HPDE6-E6E7 (cell line): ENCODE data around the gene DUSP16.
"Not testable (repeated sequence)": the region's sequence is repeated elsewhere in the genome, so short reads cannot be mapped to it uniquely, and the experiment has no call there.

Source experiments
- DNase-seq: peaks from one replicate; pipeline ENCODE4 v3.0.0; 2011; ENCODE audit warnings: missing footprints; ENCODE audit errors: extremely low spot score

Gene DUSP16

DNA sequence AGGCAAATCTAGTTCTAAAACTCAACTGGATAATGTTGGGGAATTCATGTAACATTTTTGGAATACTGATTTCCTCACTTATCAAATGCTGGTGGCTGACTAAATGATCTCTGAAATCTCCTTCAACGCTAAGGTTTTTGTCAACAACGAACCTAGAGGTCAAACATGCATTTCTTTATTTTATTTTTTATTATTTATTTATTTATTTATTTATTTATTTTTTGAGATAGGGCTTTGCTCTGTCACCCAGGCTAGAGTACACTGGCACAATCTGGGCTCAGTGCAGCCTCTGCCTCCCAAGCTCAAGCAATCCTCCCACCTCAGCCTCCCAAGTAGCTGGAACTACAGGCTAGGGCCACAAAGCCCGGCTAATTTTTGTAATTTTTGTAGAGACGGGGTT is 64.5 kb downstream of the DUSP16 start:
- no peak for DNase-seq

DNA sequence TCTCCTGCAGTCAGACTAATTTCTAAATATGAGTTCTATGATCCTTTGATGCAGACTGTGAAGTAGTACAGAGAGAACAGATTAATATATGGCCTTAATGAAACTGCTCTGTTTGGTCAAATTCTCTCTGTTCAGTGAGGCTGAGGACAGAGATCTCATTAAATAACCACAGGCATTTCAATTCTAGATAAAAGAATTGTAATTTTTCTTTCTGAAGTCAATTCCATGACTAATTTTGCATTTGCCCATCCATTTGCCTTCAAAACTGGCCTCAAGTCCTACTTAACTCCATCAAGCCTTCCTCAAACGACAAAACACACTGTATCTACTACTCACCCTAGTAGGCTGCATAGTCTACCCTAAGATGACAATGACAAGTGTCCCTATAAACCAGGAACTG is 67.1 kb downstream of the DUSP16 start:
- no peak for DNase-seq

DNA sequence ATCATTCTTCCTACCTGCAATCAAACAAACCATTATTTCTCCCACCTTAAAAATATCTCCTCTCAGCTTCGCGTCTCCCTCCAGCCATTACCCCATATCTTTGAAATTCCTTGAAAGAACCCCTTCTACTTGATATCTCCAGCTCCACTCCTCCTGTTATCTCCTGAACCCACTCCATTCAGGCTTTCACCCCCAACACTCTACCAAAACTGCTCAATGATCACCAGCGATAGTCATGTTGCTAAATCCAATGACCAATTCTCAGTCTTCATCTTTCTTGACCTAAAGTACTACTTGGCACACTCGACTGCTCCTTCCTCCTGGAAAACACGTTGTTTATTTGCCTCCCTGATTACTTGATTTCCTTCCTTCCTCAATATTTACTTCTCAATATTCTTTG is 70.1 kb downstream of the DUSP16 start:
- DNase-seq: no peak

DNA sequence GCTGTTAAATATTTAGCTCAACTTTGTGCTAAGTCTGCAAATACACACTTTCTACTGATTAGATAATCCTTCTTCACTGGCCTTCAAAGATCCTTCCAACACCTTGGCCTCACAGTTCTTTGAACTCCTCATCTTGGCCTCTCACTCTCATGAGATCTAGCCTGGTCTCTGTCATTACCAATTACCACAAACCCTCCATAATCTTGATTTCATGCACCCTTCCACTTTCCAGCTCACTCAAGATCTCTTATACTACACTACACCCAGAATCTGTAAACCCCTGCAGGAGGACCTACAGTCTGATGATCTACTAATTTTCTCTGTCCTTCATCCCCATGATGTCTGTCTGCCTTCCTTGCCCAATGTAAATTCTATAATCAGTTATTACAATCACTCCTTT is 71.1 kb downstream of the DUSP16 start:
- no peak for DNase-seq

DNA sequence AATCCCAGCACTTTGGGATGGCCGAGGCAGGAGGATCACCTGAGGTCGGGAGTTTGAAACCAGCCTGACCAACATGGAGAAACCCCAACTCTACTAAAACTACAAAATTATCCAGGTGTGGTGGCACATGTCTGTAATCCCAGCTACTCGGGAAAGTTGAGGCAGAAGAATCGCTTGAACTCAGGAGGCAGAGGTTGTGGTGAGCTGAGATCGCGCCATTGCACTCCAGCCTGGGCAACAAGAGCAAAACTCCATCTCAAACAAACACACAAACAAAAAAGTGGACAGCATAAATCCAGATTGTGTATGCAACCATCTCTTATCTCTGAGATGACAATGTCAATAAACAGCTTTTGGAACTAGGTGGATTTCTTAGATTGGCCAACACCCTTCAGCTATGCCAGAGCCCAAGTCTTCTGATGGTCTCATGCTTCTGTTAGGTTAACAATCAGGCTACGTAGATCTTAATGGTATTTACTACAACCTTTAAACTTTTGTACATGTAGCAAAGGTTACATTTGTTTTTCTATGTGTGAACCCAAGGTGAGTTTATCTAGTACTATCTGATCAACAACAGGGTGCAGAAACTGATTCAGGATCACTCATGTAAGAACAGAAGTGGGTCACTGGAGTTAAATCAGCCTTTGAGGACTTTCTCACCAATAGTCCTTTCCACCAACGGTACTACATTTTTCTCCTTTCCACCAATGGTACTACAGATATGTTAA is 73.7 kb downstream of the DUSP16 start:
- no peak for DNase-seq

DNA sequence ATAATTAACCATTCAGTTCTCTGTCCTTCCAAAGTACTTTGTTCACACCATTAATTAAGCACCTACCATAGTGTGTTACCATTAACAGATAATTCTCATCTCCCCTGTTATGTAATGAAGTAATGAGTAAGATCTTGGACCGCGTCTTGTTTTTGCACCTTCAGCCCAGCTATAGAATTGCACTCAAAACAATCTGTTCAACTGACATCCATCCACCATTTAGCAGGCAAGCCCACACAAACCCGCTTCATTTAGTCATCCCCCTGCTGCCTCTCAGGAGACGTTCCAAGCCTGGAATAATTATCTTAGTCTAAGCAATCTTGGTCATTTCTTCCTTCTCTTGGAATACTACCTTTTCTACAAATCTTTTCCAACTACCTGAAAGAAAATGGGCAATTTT is 74.4 kb downstream of the DUSP16 start:
- no peak for DNase-seq

DNA sequence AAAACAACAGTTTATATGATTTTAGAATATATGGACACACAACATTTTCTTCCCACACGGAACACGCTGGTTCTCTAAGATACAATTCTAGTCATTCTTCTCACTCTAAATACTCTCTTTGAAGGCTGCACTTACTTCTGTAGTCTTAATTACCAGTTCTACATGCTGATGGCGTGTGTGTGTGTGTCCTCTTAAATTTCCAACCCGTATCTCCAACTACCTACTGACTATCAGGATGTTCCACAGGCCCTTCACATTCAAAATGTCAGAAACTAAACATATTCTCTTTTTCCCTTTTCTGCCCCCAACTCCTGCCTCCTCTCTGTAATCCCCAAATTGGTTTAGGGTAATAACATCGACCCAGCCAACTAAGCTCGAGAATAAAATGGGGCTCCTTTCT is 75.2 kb downstream of the DUSP16 start:
- DNase-seq: no peak

DNA sequence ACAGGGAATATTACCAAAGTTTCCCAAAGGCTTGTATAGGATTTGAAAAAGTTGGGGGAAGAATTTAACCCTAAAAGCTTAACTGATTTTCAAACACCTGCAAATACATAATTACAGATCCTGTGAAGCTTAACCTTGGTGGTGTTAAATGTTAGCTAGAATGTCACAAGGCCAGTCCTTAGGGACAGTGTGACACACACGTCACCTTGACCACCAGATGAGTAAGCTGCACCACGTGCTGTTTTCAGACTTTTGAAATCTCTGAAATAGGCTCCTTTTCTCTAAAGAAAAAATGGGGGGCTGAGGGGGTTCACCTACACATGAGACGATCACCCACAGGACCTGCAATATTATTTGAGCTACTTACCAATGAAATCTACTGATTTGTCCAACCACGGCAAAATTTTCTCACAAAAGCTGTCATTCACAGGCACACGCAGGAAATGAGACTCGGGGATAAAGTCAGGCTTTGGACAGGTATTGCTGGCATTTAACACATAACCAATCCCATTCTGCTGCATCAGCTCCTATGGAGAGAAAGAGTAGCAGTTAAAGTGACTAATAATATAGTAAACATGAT is 75.9 kb downstream of the DUSP16 start:
- no peak for DNase-seq

DNA sequence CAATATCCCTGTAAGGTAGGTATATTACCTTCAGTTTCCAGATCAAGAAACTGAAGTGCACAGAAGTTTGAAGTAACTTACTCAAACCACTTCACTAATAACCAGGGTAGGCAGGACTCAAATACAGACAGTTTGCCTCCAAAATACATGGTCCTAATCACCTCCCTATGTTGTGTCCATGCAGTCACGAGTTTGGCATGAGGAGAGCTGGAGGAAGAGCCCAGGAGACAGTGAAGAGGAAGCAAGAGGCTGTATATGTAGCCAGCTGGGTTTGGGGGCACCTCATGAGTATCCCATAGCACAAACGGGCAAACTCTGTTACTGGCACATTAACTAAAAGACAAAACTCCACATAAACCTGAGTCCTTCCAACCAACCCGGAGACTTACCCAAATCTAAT is 79.2 kb downstream of the DUSP16 start:
- no peak for DNase-seq

DNA sequence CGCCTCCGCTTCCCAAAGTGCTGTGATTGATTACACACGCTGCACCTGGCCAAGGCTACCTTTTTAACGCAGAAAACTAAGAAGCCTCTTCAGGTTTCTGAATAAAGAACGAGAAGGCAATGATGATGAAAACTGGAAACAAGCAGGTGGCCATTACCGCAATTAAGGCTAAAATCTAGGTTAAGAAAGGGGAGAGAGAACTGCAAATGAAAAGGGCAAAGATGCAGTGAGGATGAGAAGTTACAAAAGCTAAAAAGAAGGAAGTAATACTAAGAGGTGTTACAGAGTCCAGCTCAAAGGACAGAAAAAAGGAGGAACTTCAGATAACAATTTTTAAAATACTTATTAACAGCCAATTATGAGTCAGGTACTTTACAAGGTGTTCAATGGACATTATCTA is 79.7 kb downstream of the DUSP16 start:
- no peak for DNase-seq

DNA sequence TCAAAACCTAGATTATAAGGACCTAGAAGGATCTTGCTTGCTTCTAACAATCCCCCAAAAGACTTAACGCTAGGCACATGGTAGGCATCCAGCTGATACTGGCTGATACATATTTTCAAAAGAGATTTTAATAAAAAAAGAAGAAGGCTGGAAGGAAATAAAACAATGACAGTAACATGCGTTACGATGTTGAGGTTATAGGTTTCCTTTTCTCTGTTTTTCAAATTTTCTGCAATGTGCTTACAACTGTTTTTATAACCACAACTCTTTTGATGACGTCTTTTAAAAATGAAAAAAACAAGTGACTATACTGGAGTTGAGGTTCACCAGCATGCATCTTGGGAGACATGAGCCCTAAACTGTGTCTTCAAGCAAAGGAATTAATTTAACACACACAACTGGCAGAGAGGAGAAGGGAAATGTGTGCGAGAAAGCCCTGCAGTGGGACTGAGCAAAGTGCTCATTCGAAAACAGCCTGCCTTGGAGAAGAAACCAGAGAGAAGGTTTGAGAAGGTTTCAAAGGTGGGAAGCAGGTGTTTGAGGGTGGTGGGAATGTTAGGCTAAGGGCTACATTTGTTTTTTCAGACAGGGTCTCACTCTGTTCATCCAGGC is 80.4 kb downstream of the DUSP16 start:
- no peak for DNase-seq

DNA sequence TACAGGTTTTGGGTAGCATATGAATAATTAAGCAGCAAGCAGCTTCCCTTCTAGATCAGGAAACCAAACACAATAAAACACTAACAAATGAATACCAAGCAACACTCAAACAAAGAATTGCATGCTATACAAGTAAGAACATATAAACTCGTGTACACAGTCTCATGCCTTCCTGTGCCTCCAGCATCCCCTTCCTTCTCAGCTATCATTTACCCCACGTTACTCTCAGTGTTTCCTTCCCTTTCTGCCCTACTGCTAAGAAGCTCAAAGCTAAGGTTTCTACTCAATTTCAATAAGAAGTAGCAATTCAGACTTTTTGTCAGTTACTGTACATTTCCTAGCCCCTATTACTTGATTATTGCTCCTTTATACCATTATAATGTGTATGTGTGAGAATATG is 81.0 kb downstream of the DUSP16 start:
- DNase-seq: no peak

DNA sequence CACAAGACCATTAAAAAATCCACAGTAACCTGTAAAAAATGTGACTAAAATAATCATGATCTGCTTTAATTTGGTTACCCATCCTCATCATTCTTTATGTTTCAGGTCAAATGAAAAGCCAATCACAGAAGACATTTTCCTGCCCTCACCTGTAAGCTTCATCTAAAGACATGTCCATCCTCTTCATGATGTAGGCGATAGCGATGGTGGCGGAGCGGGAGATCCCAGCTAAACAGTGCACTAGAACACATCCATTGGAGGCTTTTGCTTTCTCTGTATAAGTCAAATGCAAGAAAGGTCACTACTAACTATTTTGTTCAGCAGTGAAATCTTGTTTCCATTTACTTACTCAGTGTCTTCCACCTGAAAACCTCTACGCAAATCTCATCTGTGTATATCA is 82.6 kb downstream of the DUSP16 start:
- no peak for DNase-seq

DNA sequence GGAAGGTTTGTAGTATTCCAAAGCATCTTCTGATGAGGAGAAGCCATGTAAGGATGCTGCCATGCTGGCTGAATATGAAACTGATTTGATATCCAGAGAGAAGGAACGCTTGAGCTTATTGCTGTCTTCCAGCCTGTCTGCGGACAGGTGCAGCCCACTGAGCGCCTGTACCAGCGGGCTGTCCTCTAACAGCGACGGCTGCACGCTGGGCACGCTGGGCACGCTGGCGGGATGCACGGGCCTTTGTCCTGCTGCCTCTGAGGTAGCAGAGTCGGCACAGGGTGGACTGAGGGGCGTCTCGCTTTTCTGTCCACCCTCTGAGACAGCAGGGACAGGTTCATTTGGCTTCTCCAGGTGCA is 85.2 kb downstream of the DUSP16 start:
- no peak for DNase-seq

DNA sequence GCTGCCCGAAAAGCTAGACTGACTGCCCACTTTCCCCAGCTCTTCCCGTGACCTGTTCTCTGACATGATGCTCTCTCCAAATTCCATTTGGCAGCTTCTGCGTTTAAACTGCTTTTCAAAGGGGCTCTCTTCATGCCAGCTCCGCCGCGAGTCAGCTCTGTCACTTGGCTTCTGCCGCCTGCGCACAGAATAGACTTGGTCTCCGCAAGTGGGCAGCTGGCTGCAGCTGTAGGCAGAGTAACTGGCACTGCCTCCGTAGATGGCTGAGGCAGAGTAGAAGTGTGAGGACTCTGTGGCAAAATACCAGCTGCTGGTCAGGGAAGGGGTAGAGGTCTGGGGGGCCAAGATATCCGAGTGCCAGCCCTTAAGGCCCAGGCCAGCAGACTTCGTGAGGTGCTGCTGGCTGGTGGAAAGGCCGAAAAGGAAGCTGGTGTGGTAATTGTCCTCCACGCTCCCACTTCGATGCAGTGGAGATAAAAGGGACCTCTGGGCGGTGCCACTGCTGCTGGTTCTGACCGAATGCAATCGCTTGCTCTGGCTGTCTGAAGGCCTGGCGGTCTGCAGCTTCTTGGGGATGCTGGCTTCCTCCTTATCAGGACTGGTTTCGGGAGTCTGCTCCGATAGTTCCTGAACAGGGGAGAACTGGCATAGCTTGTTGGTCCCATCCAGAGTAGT is 85.7 kb downstream of the DUSP16 start:
- DNase-seq: no peak

DNA sequence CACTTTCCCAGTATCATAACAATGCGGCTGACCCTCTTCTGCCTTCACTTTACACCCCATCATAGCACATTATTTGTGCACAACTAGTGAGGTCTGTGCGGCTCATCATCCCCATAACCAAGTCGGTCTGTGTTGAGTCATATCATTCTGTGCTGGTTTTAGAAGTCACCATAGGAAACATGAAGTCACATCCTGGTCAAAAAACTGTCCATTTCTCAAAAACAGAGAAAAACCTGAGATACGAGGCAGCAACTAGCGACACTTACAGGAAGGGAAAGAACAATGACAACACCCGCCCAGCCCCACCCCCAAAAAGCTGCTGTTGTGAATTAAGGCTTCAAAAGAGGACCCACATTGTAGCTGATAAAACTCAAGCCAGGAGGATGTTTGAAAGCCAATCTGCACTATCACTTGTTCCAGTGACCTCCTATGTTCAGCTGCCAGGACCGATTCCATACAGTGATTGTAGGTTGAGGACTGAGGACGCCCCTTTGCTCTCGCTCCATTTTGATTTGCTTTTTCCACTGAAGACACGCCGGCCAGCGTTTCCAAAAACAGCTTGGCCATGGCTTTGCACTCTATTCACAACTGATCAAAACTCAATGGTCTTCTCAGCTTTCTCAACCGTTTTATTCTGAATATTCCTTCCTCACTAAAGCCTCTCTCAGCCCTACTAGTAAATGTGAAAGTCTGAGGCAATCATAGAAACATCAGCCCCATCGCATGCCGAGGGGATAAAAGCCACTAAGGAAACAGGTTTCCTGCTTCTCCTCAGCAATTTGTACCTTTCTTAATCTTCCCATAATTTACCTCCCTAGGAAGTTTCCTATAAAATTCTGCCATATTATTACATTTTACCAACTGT is 87.5 kb downstream of the DUSP16 start:
- no peak for DNase-seq

DNA sequence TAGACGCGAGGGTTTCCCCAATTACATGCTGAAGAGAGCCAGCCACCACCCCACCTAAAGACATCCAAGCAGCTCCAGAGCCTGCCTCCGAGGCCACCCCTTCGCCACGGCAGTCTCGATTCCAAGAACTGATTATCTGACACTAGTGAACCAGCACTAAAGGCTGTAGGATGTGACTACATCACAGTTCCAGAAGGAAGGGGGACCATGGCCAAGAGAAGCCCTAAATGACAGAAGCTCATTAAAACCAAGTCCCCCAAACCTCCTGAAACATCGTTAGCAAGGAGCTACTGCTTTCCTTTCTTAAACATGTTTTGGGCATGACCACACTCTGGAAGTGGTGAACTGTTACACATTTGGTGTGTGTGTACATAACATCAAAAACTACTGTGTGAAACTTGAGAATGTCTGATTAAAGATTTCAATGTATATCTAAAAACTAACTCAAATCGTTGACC is 88.2 kb downstream of the DUSP16 start:
- DNase-seq: no peak

DNA sequence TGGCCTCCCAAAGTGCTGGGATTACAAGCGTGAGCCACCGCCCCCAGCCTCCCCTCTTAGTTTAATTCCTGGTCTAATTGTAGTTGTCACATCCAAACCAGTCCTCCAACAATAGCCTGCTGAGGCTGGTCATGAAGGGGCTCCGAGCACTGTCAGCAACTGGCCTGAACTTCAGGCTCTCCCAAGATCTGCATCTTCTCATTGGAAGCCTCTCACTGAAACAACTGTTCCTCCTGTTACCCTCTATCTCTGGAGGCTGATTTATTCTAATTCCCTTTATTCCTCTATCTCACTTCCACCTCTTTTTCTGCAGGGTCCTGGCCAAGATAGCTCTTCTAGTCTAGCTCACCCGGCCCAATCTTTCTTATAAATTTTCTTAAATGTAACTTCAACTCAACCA is 89.4 kb downstream of the DUSP16 start:
- DNase-seq: no peak

DNA sequence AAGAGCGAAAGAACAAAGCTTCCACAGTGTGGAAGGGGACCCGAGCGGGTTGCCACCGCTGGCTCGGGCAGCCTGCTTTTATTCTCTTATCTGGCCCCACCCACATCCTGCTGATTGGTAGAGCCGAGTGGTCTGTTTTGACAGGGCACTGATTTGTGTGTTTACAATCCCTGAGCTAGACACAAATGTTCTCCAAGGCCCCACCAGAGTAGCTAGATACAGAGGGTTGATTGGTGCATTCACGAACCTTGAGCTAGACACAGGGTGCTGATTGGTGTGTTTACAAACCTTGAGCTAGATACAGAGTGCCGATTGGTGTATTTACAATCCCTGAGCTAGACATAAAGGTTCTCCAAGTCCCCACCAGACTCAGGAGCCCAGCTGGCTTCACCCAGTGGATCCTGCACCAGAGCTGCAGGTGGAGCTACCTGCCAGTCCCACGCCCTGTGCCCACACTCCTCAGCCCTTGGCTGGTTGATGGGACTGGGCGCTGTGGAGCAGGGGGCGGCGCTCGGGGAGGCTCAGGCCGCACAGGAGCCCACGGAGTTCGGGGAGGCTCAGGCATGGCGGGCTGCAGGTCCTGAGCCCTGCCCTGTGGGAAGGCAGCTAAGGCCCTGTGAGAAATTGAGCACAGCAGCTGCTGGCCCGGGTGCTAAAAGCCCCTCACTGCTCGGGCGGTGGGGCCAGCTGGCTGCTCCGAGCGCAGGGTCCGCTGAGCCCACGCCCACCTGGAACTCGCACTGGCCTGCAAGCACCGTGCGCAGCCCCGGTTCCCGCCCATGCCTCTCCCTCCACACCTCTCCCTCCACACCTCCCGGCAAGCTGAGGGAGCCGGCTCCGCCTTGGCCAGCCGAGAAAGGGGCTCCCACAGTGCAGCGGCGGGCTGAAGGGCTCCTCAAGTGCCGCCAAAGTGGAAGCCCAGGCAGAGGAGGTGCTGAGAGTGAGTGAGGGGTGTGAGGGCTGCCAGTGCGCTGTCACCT is 90.4 kb downstream of the DUSP16 start:
- DNase-seq: not testable (repeated sequence)

DNA sequence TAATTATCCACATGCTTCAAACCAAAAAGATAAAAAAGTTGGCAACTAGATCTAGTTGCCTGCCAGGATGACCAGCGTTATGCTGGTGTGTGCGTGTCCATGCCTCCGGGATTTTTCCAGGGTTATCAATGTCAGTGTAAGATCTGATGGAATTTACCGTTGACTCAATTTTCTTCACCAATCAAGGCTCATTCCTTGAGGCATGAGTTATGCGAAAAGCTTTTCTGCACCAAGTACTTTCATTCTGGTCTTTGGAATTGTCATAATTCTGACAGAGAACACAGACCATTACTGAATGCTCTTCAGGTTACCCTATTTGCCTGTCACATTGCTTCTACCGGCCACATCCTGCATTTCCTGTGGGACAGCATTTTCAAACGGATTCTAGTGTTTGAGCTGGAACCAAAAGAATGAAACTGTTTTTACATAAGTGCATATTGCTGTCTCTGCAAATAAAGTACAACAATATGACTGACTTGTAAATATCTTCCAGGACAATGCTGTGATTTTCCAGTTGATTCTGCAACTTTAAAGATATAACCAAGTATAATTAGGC is 91.8 kb downstream of the DUSP16 start:
- no peak for DNase-seq
